ENCODE measurements around the gene SOS1.
"Not testable (repeated sequence)": the region's sequence is repeated elsewhere in the genome, so short reads cannot be mapped to it uniquely, and the experiment has no call there.

The SOS1 gene

GRCh38 chr2:39099310-39099869, 21.5 kb downstream of the SOS1 start:
- DNase-seq: peak in 2 of 3 experiments; percentile 8 to 60

- no peak for DNase-seq
Observed at GRCh38 chr2:39095624-39096023, 25.2 kb downstream of the SOS1 start.

- DNase-seq: no peak
Observed at GRCh38 chr2:39094717-39095363, 26.0 kb downstream of the SOS1 start.

GRCh38 chr2:39093218-39093898, 27.5 kb downstream of the SOS1 start:
- no peak for DNase-seq

- no peak for DNase-seq
Observed at GRCh38 chr2:39091543-39091942, 29.3 kb downstream of the SOS1 start.

- no peak for DNase-seq
Observed at GRCh38 chr2:39091063-39091462, 29.8 kb downstream of the SOS1 start.

- no peak for DNase-seq
Observed at GRCh38 chr2:39080152-39080551, 40.7 kb downstream of the SOS1 start.

GRCh38 chr2:39069890-39070465, 50.9 kb downstream of the SOS1 start:
- DNase-seq: no peak

GRCh38 chr2:39069136-39069515, 51.7 kb downstream of the SOS1 start:
- no peak for DNase-seq

GRCh38 chr2:39068299-39069135, 52.3 kb downstream of the SOS1 start:
- DNase-seq: no peak

- no peak for DNase-seq
Observed at GRCh38 chr2:39065616-39066015, 55.2 kb downstream of the SOS1 start.

GRCh38 chr2:39062320-39062719, 58.5 kb downstream of the SOS1 start:
- no peak for DNase-seq

GRCh38 chr2:39061280-39061679, 59.6 kb downstream of the SOS1 start:
- DNase-seq: no peak

- peak; percentile 8 to 74 (median 67) for DNase-seq
Observed at GRCh38 chr2:39059366-39059952, 61.4 kb downstream of the SOS1 start.

GRCh38 chr2:39058101-39058500, 62.8 kb downstream of the SOS1 start:
- DNase-seq: no peak

- not testable (repeated sequence) for DNase-seq
Observed at GRCh38 chr2:39052665-39053064, 68.2 kb downstream of the SOS1 start.

- no peak for DNase-seq
Observed at GRCh38 chr2:39050109-39050508, 70.7 kb downstream of the SOS1 start.

GRCh38 chr2:39039072-39039471, 81.8 kb downstream of the SOS1 start:
- DNase-seq: no peak

GRCh38 chr2:39033980-39034379, 86.9 kb downstream of the SOS1 start:
- DNase-seq: no peak

GRCh38 chr2:39027421-39027820, 93.4 kb downstream of the SOS1 start:
- DNase-seq: peak in 1 of 3 experiments; percentile 33

GRCh38 chr2:39024833-39025232, 96.0 kb downstream of the SOS1 start:
- DNase-seq: no peak

- DNase-seq: peak in 1 of 3 experiments; percentile 18
Observed at GRCh38 chr2:39023649-39024048, 97.2 kb downstream of the SOS1 start.
